Forelimb muscle (tissue), 1 donor: Measurements from ENCODE around the gene SP3. TPM values are rescaled to one million over a fixed set of nuclear protein-coding genes. Genes with fewer than 3 reads are reported as not detected.

Source experiments
- DNase-seq: peaks from one replicate; pipeline ENCODE4 v3.0.0-alpha.2; 2013; ENCODE audit warnings: low read depth
- polyA plus RNA-seq: library from polyadenylated mRNA; unstranded; fragments of 120-200 nt; gene quantifications from one replicate; pipeline ENCODE4 v1.2.1, GENCODE V29; 2013; ENCODE audit not compliant: insufficient read length

SP3 gene
- polyA plus RNA-seq = 66.0 TPM

DNA sequence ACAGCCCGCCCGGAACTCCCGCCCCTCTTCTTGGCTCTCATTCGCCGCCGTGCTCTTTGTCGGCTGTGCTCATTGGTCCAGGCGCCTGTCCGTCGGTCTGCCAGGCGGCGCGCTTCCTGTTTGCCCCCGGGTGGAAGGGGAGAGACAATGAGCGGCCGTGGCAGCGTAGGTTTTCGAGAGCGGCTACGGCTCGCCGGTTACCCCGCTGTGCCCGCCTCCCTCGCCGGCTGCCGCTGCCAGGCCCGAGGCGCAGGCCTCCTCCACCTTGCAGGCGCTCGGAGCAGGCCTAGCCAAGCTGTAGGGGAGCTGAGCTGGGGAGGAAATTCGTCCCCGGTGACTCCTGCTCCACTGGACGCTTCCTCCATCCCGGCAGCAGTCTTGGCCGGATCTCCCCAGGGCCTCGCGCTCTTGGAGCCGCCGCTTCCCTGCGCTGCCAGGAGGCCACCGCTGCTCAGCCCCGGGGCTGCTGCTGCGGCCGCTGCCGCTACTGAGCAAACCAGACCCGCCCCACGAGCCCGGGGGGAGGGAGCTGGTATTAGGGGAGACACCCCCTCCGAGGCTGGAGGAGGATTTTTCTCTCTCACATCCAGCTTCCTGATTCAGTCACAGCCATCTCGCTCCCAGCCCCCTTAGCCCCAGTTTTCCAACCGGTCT, at the start of gene SP3:
SP3 (minus strand) TSS at position 2 of the 654 bp plus-strand sequence. CDS start 202 bp downstream, outside the sequence.
- DNase-seq = peak; percentile 93

DNA sequence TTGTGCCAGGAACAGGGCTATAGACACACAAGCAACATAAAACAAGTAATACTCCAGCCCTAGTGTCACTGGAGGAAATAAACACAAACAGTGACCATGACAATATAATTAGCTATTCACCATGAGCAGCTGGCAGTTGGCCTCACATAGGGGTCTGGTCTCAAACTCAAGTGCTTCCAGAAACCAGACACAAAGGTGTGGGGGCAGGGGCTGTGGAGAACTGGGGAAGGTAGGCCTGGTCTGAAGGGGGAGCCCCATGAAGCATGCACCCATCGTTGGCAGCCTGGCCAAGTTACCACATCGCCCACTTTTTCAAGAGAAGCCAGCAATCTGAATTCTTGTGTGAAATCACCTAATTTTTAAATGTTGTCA, 49.5 kb upstream of the SP3 start:
- DNase-seq = no peak

GRCh38 chr2:174014011-174014698, 49.0 kb upstream of the SP3 start:
- no peak for DNase-seq

- no peak for DNase-seq
Measured at GRCh38 chr2:174013315-174013751, 48.2 kb upstream of the SP3 start.

GRCh38 chr2:174012347-174013314, 47.5 kb upstream of the SP3 start:
- no peak for DNase-seq

- DNase-seq = no peak
Measured at GRCh38 chr2:174011796-174012195, 46.6 kb upstream of the SP3 start.

DNA sequence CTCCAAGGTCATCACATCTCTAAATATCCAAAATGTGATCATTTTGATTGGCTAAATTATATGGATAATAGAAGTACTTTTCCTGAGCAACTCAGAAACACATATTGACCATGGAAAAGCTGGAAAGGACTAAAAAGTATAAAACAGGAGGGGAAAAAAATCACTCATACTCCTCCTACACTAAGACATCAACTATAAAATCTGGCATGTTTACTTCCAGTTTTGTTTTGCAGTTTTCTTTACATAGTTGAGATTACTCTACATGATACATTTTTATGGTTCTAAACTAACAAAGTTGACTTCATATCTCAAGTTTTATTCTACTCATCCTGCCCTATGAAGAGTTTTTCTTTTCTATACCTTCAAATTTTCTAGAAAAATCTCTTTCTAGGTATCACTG, 46.0 kb upstream of the SP3 start:
- no peak for DNase-seq

DNA sequence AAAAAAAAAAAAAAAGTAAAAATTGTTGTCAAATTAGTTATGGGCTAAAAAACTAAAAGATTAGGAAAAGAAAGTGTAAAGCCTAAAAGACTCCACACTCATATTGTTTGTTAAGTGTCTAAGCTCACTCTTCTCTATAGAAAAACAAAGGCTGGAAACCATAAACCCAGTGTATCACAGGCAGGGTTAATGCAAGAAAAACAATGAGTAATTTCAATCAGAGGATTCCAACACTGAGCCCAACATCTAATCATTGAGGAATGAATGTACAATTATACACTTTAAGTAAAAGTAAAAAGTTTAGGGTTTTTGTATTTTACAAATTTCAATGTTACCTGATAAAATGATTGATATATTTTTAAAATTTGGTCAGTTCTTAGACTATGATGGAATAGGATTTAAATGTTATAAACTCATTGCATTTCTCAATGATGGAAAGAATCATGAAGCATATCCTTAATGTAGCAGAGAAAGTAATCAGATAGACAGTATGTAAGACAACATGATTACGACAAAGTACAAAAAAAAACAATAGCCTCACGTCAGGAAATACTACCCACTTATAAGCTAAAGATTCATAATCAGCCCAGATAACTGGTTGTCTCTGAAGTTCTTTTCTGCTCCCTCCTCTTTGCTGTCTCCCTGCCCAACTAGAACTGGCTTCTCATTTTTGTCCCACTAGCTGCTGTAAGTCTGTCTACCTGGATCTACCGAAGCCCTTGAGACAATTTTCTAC, 44.5 kb upstream of the SP3 start:
- no peak for DNase-seq

GRCh38 chr2:174008720-174009119, 43.5 kb upstream of the SP3 start:
- no peak for DNase-seq

DNA sequence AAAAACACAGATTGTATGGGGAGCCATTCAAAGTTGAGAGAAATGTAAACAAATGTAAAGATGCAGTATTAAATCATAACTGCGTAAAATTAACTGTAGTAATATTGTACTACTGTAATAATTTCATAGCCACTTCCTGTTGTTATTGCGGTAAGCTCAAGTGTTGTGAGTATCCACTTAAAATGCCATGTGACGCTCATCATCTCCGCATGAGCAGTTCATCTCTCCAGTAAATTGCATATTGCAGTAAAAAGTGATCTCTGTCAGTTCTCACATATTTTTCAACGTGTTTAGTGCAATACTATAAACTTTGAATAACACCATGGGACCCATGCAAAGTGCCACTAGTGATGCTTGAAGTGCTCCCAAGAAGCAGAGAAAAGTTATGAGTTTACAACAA, 41.8 kb upstream of the SP3 start:
- no peak for DNase-seq

DNA sequence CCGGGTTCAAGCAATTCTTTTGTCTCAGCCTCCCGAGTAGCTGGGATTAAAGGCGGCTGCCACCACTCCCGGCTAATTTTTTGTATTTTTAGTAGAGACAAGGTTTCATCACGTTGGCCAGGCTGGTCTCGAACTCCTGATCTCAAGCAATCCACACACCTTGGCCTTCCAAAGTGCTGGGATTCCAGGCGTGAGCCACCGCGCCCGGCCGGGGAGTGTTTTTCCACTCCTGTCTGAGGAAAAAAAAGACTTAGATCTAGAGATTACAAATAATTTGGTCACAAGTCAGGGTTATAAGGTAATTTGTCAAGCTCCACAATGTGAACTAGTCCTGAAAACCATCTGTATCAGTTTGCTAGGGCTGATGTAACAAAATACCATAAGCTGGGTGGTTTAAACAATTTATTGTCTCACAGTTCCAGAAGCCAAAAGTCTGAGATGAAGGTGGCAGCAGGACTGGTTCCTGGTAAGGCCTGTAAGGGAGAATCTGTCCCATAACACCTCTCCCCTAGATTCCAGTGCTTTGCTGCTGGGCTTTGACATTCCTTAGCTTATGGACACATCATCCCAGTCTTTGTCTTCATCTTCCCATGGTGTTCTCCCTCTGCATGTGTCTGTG, 40.7 kb upstream of the SP3 start:
- no peak for DNase-seq

GRCh38 chr2:174004905-174005605, 39.9 kb upstream of the SP3 start:
- no peak for DNase-seq

DNA sequence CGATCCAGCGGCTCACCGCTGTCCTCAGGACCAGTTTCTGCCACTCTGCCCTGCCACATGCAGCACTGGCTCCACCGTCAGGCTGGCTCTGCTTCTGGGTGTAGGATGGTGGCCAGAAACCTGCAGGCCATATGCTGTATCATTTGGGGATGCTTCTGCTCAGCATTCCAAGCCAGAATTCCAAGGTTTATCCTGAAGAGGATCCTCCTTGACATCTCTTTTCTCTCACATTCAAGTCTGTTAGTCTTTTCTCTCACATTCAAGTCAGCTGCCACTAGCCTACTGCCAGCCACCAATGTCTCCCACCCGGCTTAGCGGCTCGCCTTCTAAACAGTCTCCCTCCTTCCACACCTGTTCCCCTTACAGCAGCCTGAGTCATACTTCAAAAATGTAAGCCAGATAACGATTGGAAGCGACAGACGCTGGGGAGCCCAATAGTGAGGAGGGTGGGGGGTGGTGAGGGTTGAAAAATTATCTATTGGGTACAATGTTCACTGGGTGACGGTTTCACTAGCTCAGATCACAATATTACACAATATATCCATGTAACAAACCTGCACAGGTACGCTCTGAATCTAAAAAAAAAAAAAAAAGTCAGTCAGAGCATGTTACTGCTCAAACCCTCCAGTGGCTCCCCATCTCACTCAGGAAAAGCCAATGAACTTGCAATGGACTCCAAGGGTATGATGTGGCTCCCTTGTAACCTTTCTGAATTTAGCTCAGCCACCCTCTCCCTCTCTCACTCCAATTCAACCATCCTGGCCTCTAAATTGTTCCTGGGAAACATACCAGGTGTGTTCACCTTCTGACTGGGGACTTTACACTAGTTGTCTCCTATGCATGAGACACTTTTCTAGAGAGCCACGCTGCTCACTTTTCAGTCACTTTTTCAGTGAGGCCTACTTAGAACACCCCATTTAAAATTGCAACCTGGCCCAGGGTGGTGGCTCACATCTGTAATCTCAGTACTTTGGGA, 38.8 kb upstream of the SP3 start:
- DNase-seq = no peak

DNA sequence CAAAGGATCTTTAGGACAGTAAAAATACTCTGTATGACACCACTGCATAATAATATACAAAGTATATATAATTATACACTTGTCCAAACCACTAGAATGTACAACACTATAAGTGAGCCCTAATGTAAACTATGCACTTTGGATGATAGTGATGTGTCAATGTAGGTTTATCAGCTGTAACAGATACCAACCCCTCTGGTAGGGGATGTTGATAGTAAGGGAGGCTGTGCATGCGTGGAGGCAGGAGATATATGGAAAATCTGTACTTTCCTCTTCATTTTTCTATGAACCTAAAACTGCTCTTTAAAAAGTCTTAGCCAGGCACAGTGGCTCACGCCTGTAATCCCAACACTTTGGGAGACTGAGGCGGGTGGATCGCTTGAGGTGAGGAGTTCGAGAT, 37.5 kb upstream of the SP3 start:
- DNase-seq = no peak

DNA sequence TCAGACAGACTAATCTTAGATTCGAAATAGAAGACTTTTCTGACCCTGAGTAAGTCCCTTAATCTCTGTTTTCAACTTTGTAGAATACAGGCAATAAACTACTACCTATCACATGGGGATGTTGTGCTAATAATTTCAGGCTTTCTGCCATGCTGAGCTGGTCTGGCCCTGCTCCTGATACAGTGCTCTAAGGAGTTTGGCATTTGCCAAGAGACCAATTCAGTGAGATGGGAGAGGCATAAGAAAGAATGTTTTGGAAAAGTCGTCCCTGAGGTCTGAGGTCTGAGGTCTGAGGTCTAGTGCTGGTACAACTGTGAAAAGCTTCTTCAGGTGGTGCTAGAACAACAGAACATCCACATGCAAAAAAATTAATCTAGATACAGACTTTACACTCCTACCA, 35.9 kb upstream of the SP3 start:
- DNase-seq = no peak

DNA sequence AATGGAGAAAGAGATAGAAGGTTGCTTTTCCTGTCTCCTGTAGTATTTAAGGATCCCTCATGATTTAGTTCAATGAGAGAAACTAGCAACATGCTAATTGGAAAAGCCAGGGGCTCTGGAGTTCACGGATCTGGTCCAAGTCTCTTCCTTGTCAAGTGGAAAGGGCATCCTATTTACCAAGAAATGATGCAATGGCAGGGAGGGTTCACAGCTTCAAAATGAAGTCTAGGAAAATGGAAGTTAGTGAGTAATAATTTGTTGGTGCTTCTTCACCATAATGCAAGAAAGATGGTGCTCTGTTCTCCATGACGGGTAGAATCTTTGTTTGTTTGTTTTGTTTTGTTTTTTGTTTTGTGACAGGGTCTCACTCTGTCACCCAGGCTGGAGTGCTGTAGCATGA, 34.6 kb upstream of the SP3 start:
- no peak for DNase-seq

DNA sequence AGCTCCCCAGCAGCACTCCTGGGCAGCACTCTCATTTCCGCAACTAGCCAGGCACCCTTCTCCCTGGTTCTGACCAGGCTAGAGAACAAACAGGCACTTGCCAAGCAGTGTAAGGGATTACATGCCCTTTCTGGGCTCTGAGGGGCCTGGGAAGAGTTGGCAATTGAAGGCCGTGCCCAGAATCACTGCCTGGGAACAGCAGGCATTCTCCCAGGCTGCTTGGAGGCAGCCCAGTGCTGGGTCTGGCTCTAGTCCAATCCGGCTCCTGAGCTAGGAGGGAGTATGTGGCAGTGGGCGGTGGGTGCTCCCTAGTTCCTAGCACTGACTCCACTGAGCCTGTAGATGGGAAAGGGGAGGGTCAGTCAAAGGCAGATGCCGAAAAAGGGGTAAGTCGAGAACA, 34.1 kb upstream of the SP3 start:
- no peak for DNase-seq

DNA sequence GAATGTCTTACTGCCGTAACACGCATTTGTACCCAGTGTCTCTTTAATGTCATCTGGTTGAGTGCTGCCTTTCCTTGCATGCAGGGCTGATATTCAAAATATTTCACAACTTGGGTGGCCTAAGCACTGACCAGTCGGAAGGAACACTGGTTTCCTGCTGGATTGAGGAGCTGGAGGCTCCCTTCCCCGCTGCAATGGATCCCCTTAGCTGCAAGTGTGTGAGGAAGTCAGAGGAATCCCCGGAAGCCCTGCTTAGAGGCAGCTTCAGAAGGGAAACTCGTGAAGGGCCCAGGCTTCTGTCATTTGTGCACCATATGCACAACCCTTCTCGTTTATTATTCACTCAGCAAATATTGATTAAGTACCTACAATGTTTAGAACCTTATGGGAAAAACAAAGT, 33.2 kb upstream of the SP3 start:
- DNase-seq = no peak

DNA sequence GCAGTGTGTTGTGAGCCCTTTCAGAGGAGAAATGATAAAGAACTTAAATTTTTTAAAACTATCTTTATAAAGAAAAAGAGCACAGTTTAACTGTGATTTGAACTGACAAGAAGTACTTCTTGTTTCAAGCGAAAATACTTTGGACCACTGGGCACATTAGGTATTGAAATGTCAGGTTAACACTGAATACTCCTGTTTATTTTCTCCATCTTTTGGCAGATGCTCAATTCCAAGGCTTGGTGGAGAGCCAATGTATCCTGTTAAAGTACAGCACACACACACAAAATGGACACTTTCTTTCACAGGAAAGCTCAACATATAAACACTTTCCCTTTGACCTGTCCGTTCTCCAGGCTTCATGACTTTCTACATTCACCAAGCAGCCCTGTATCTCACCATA, 32.6 kb upstream of the SP3 start:
- no peak for DNase-seq
